DMS53 (cell line): ENCODE data around the gene E2F3.

ENCODE experiments used
- DNase-seq: peaks from one replicate; lab custom pipeline; 2025; lab: John Stamatoyannopoulos, UW

Gene E2F3

DNA sequence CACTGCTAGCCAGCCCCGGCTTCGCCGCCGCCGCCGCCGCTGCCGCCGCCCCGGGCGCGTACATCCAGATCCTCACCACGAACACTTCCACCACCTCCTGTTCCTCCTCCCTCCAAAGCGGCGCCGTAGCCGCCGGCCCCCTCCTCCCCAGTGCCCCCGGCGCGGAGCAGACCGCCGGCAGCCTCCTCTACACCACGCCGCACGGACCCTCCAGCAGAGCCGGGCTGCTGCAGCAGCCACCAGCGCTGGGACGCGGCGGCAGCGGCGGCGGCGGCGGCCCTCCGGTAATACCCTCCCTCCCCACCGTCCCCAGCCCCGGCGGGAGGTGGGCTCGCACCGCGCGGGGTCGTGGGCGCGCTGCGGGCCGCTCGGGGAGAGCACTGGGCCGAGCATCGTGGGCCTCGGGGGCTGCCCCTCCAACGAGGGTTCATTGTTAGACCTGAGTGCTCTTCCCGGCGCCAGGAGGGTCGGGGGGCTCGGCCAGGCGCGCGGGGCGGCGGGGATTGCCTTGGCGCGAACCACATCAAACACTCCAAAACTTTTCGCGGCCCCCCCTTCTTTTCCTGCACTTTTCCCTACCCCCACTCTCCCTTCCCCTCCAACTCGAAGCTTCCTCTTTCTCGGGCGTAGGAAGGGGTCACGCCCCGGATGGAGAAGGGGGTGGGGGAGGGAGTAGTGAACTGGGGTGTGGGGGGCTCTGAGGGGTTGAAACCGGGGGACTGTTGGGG lies 827 bp downstream of the E2F3 start:
- peak; percentile 75 for DNase-seq

- peak; percentile 97 for DNase-seq
These were observed 1.5 kb downstream of the E2F3 start for GRCh38 chr6:20403070-20403765.

DNA sequence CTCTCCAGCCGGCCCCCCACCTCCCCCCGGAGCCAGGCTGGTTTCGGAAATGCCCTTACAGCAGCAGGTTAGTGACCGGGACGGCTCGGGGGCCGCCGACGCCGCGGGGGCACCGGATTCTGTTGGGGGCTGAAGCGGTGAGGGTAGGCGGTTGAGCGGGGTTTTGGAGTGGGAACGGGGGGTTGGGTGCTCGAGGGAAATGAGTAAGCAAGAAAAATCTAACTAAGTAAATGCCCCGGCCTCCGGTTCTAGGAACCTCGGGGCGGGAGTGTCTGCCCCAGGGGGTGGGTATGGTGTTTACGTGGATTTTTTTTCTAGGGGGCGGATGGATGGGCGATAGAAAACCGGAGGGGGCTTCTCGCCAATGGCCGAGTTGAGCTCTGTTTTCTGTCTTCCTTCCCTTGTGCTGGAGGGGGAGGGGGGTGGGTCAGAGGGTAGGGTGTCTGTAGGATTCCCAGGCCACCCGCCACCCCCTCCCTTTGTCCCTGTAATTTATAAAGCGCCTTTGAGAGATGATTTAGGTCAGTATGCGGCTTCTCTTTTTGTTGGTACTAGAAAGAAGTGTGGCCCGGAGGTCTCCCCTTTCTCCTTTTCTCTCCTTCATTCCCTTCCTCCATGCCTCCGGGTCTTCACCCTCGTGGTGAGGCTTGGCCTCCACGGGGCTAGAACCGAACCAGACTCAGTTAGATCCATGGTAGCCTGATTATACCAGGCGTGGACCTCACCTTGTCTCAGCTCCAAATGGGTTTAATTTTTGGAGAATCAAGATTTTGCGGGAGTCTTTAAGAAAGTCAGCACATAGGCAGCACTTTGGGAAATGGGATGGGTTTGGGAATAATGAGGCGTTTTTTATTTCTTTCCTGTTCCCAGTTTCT lies 2.3 kb downstream of the E2F3 start:
- peak; percentile 78 for DNase-seq

GRCh38 chr6:20404641-20405032 lies 3.0 kb downstream of the E2F3 start:
- DNase-seq: peak; percentile 88

DNA sequence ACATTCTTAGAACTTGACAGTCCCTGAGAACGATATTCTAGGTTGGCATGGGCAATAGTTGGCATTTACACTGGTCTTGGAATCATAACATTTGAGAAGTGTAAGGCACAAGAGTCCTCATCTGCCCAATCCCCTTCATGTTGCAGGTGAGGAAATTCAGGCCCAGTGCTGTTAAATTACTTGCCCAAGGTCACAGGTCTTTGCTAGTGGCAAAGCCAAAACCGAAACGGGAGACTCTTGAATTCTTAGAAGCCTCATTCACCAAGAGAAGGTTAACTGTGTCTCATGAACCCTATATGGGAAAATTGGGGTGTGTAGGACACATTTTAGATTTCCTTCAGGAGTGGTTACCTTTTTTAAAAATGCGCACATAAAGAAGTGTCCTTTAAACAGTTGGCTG lies 7.2 kb downstream of the E2F3 start:
- no peak for DNase-seq

GRCh38 chr6:20409427-20409971 lies 7.8 kb downstream of the E2F3 start:
- DNase-seq: no peak

GRCh38 chr6:20411544-20411943 lies 9.9 kb downstream of the E2F3 start:
- no peak for DNase-seq

GRCh38 chr6:20411953-20412681 lies 10.4 kb downstream of the E2F3 start:
- no peak for DNase-seq

DNA sequence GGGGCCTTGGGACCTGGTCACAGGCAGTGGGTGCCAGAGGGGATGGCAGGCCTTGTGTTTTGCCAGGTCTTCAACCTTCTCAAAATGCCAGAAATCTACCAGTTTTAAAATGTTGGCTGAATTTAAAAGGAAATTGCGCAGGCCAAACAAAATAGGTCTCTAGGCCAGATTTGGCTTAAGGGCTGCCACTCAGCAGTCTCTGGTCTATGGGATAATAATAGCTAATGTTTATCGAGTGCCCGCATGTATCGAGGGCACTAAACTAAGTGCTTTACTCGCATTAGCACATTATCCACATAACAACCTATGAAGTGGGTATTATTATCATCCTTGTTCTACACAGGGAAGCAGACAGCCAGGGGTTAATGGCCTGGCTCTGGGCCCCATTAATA lies 11.0 kb downstream of the E2F3 start:
- DNase-seq: no peak

DNA sequence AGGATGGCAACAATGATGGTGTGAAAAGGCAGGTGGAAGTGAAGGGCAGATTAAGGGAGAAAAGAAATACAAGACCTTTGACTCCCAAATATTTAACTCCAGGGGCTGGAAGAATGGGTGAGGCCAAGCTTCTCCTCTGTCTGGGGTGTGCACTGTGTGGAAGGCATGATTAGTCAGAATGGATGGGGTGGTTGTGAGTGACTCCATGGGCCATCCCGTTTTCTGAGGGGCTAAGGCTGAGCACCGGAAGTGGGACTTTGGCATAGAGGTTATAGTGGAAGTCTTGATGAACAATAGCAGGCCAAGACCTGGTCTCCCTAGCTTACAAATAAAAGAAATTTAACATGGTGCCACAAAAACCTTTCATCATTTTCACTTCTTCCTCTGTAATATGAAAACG lies 12.1 kb downstream of the E2F3 start:
- no peak for DNase-seq

GRCh38 chr6:20414711-20415110 lies 13.0 kb downstream of the E2F3 start:
- no peak for DNase-seq

- DNase-seq: no peak
These were observed 13.6 kb downstream of the E2F3 start for GRCh38 chr6:20415304-20415703.

GRCh38 chr6:20415712-20416454 lies 14.2 kb downstream of the E2F3 start:
- no peak for DNase-seq

GRCh38 chr6:20416567-20417345 lies 15.1 kb downstream of the E2F3 start:
- DNase-seq: no peak

DNA sequence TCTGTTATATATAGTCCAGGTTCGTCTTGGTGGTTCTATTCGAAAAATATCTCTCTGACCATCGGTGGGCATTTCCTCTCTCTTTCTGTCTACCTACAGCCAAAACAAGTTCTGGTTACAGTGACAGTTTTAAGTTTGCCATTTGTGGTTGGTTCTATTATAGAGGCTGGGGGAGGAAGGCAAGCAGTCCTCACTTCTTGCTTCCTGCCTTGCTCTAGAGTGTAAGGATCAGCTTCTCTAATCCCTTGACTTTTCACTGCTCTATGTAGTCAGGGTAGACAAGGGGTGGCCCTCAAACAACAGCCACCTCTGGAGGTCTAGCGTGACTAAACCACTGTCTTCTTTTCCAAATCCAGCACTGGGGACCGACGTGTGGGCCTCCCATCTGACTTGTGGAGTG lies 16.1 kb downstream of the E2F3 start:
- no peak for DNase-seq

DNA sequence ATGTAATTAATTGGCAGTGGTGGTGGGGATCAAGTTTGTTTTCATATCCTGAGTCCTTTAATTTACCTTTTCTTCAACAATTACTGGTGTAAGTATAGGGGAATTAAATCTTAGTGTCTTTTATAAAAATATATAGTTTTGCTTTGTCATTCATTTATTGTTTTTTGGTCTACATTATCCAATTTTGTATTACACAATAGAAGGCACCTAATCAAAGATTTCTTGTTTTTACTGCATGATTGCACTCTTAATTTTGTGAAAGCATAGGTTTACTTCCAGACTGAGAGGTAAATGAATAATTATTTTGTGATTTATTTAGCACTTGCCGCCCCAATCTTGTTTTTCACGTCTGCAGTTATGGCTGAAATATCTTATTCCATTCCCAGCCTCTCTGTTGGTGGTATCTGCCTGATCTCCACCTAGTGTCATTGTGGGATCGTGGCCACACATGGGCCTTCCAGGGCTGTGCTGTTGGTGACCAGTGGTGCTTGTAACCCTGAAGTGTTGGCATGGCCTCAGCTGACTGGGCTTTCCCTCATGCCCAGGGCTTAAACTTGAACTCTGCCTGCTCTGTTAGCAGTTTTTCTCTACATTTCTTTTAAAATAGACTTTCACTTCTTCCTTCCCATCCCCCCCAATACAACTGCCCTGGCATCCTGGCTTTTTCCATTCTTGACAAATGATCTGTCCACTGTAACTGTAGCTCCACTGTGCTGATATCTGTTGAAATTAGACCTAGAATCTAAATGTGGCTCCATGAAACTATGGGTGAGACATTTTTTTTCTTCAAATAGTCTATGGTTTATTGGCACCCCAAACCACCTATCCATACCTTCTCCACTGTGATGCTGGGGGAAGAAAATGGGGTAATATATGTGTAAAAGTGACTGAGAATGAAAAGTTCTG lies 24.8 kb downstream of the E2F3 start:
- DNase-seq: no peak

- no peak for DNase-seq
These were observed 26.2 kb downstream of the E2F3 start for GRCh38 chr6:20427856-20428255.

DNA sequence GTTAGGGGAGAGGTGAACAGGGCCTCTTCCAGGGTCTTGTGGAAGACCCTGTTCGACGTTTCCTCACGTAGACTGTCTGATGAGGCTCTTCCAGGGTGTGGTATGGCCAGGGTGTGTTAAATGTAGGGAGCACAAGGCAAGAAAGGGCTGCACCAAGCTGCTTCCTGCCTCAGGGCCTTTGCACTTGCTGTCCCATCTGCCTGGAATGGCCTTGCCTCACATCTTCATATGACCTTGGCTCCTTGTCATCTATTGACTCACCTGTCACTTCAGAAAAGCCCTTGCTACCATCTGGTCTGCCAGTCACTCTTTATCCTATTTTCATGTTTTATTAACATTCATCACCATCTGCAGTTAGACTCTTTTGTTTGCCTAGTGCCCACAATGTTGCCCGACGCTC lies 31.0 kb downstream of the E2F3 start:
- DNase-seq: peak; percentile 84

DNA sequence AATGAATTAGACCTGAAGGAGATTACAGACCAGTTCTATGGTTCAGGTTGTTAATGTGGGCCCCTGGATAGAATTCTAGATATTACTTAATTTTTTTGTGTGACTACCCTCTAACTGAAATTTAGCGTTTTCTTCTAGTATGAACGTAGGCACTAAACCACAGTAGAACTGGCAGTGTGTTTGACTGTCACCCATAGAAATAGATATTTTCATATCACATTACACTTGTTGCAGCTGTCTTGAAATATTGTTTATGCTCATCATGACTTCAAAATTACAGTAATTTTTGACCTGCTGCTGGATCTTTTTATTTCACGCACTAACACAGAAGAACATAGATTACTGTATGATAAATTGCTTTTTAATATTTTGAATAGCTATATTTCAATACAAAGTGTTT lies 31.6 kb downstream of the E2F3 start:
- DNase-seq: peak; percentile 46
